ENCODE results near the gene MAML1.

The MAML1 gene

GRCh38 chr5:179697993-179698934, 34.4 kb upstream of the MAML1 start:
- Histone ChIP-seq H3K27me3 (ENCODE audit: insufficient read depth, low read depth, severe bottlenecking) (no peaks in the 10 kb centered on the region), H3K27ac (peak overlapping the region; percentile 93), H3K4me3 (ENCODE audit: low read depth, low read length) (peak overlapping the region; percentile 64), H3K36me3 (no peaks in the 10 kb centered on the region), H3K9me3 (ENCODE audit: severe bottlenecking) (no peaks in the 10 kb centered on the region)
- TF ChIP-seq, protein P1, sequence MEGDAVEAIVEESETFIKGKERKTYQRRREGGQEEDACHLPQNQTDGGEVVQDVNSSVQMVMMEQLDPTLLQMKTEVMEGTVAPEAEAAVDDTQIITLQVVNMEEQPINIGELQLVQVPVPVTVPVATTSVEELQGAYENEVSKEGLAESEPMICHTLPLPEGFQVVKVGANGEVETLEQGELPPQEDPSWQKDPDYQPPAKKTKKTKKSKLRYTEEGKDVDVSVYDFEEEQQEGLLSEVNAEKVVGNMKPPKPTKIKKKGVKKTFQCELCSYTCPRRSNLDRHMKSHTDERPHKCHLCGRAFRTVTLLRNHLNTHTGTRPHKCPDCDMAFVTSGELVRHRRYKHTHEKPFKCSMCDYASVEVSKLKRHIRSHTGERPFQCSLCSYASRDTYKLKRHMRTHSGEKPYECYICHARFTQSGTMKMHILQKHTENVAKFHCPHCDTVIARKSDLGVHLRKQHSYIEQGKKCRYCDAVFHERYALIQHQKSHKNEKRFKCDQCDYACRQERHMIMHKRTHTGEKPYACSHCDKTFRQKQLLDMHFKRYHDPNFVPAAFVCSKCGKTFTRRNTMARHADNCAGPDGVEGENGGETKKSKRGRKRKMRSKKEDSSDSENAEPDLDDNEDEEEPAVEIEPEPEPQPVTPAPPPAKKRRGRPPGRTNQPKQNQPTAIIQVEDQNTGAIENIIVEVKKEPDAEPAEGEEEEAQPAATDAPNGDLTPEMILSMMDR (IDR thresholded peaks at IDR 0.05; ENCODE audit: low read depth, low read length), result no peak
- peak; percentile 95 for DNase-seq

GRCh38 chr5:179698935-179699615, 33.5 kb upstream of the MAML1 start, which contains the start of gene CANX:
Gene CANX, plus strand, starts transcription at chr5:179698967. Its CDS starts 6,715 bp downstream, at chr5:179705682.
- no peak for DNase-seq
- Histone ChIP-seq H3K27me3 (ENCODE audit: insufficient read depth, low read depth, severe bottlenecking) (no peaks in the 10 kb centered on the region), H3K4me3 (ENCODE audit: low read depth, low read length) (peak within 1 kb of the TSS; percentile 64), H3K36me3 (peaks cover 3% of the 10 kb centered on the region; the same call in 1 of the 2 replicates), H3K9me3 (ENCODE audit: severe bottlenecking) (no peaks in the 10 kb centered on the region), H3K27ac (peak within 1 kb of the TSS; percentile 93)
- TF ChIP-seq, protein P1 (IDR thresholded peaks at IDR 0.05; ENCODE audit: low read depth, low read length), result no peak

- H3K27me3 ChIP-seq (ENCODE audit: insufficient read depth, low read depth, severe bottlenecking), result no peaks in the 10 kb centered on the region
- H3K27ac ChIP-seq, result peak overlapping the region; percentile 93
- H3K36me3 ChIP-seq, result peaks cover 8% of the 10 kb centered on the region; the same call in 1 of the 2 replicates
- H3K4me3 ChIP-seq (ENCODE audit: low read depth, low read length), result peak overlapping the region; percentile 64
- H3K9me3 ChIP-seq (ENCODE audit: severe bottlenecking), result no peaks in the 10 kb centered on the region
- DNase-seq, result peak; percentile 19
- TF ChIP-seq, protein P1 (IDR thresholded peaks at IDR 0.05; ENCODE audit: low read depth, low read length), result no peak
These were observed 32.9 kb upstream of the MAML1 start for GRCh38 chr5:179699616-179700237.

- peaks cover 8% of the 10 kb centered on the region; the same call in 1 of the 2 replicates for H3K36me3 ChIP-seq
- TF ChIP-seq, protein P1 (IDR thresholded peaks at IDR 0.05; ENCODE audit: low read depth, low read length), result no peak
- H3K27ac ChIP-seq, result no peak overlapping the region
- no peak for DNase-seq
- no peak overlapping the region for H3K4me3 ChIP-seq (ENCODE audit: low read depth, low read length)
- H3K9me3 ChIP-seq (ENCODE audit: severe bottlenecking), result no peaks in the 10 kb centered on the region
- no peaks in the 10 kb centered on the region for H3K27me3 ChIP-seq (ENCODE audit: insufficient read depth, low read depth, severe bottlenecking)
These were observed 32.2 kb upstream of the MAML1 start for GRCh38 chr5:179700401-179700918.

GRCh38 chr5:179716286-179716685, 16.3 kb upstream of the MAML1 start:
- H3K27ac ChIP-seq, result no peak overlapping the region
- DNase-seq, result no peak
- peaks cover 49% of the 10 kb centered on the region for H3K36me3 ChIP-seq
- no peaks in the 10 kb centered on the region for H3K9me3 ChIP-seq (ENCODE audit: severe bottlenecking)
- H3K4me3 ChIP-seq (ENCODE audit: low read depth, low read length), result no peak overlapping the region
- TF ChIP-seq, protein P1 (IDR thresholded peaks at IDR 0.05; ENCODE audit: low read depth, low read length), result no peak
- no peaks in the 10 kb centered on the region for H3K27me3 ChIP-seq (ENCODE audit: insufficient read depth, low read depth, severe bottlenecking)

Measured in WERI-Rb-1 (cell line).